Kidney epithelial cell (primary cell): ENCODE results near the gene ANO8. TPM values are rescaled to one million over a fixed set of nuclear protein-coding genes. Genes with fewer than 3 reads are reported as not detected.
A peak's percentile ranks its signal among the peaks of the same experiment; 100 is the strongest.
"Not testable (repeated sequence)": the region's sequence is repeated elsewhere in the genome, so short reads cannot be mapped to it uniquely, and the experiment has no call there.

ENCODE experiments used
- DNase-seq: peaks from one replicate; pipeline ENCODE4 v3.0.0-alpha.2; 2010; ENCODE audit warnings: low read depth
- H3K27me3 ChIP-seq: 2 replicates; pipeline ENCODE4 v1.6.0; 2011; ENCODE audit warnings: low read length; ENCODE audit not compliant: control insufficient read depth, insufficient read depth
- H3K36me3 ChIP-seq: 2 replicates; pipeline ENCODE4 v1.5.1; 2011; ENCODE audit warnings: low read length; ENCODE audit not compliant: control insufficient read depth, insufficient read depth
- H3K4me3 ChIP-seq: 2 replicates; pipeline ENCODE4 v1.5.1; 2011; ENCODE audit warnings: low read depth, mild to moderate bottlenecking, control low read depth, low read length
- total RNA-seq: library from RNA; depleted of rRNA; stranded (reverse); fragments of >200 nt; gene quantifications from 2 replicates; pipeline ENCODE4 v1.2.3, GENCODE V29; 2015
- TF ChIP-seq, protein P1 (sequence below): IDR thresholded peaks from 2 replicates; pipeline ENCODE4 v1.5.1; 2011; ENCODE audit warnings: mild to moderate bottlenecking, moderate library complexity, low read length, control low read depth, inconsistent platforms; ENCODE audit not compliant: insufficient read depth, poor library complexity, severe bottlenecking

Gene ANO8
- total RNA-seq, 1 donor from 2014 or later, result 6.9 TPM

DNA sequence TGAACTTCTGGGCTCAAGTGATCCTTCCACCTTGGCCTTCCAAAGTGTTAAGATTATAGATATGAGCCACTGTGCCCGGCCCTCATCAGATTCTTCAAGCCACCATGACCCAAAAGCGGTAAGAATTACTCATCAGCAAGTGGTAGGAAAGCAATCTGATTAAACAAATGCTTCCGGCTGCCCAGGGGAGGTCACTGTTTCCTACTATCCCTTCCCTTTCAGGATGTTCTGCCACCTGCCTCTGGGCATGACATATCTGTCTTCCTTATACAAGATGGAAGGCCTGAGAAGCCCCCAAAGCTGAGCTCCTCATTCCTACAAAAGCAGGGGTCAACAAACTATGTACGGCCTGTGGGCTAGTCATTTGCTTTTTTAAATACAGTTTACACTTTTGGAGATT lies 38.4 kb downstream of the ANO8 start:
- Histone ChIP-seq H3K36me3 (peaks cover 2% of the 10 kb centered on the region), H3K4me3 (no peak overlapping the region), H3K27me3 (no peaks in the 10 kb centered on the region)
- TF ChIP-seq, protein P1, sequence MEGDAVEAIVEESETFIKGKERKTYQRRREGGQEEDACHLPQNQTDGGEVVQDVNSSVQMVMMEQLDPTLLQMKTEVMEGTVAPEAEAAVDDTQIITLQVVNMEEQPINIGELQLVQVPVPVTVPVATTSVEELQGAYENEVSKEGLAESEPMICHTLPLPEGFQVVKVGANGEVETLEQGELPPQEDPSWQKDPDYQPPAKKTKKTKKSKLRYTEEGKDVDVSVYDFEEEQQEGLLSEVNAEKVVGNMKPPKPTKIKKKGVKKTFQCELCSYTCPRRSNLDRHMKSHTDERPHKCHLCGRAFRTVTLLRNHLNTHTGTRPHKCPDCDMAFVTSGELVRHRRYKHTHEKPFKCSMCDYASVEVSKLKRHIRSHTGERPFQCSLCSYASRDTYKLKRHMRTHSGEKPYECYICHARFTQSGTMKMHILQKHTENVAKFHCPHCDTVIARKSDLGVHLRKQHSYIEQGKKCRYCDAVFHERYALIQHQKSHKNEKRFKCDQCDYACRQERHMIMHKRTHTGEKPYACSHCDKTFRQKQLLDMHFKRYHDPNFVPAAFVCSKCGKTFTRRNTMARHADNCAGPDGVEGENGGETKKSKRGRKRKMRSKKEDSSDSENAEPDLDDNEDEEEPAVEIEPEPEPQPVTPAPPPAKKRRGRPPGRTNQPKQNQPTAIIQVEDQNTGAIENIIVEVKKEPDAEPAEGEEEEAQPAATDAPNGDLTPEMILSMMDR, result peak; percentile 25
- DNase-seq, result no peak

DNA sequence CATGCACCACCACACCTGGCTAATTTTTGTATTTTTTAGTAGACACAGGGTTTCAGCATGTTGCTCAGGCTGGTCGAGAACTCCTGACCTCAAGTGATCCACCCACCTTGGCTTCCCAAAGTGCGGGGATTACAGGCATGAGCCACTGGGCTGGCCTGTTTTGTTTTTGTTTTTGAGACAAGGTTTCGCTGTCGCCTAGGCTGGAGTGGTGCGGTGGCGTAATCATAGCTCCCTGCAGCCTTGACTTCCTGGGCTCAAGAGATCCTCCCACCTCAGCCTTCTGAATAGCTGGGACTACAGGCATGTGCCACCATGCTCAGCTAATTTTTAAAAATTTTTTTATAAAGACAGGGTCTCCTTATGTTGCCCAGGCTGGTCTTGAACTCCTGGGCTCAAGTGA lies 39.1 kb downstream of the ANO8 start:
- H3K4me3 ChIP-seq, H3K27me3 ChIP-seq, H3K36me3 ChIP-seq, DNase-seq: not testable (repeated sequence)

DNA sequence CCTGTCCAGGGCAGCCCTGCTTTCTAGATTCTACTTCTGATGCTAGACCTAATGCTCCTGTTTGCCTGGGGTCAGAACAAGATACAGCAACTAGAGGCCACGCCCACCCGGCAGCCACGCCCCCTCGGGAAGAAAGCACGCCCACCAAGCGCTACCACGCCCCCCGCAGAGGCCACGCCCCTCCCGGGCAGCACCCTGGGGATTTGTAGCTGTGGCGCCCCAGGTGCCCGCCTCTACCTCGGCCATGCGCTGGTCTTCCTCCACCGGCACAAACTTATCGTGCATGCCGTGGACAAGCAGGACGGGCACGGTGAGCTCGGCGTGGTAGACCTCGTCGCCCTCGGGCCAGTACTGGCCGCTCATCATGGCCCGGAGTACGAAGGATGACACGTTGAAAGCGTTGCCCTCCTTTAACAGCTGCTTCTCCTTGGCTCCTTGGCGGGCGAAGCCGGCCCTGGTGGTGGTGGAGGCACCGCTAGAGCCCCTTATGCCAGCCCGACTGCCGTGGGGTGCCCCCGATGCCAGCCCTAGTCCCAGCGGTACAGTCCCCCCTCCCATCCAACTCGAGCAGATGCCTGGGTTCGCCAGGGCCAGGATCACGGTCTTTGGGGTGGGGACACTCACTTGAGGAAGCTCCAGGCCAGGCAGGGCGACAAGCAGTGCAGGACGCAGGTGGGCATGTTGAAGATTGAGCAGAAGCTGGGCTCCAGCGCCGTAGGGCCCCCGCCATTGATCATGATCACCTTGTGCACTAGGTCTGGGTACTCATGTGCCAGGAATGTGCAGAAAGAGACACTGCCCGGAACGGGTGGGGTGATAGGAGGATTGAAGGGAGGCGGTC lies 40.4 kb downstream of the ANO8 start:
- Histone ChIP-seq H3K4me3 (no peak overlapping the region), H3K27me3 (no peaks in the 10 kb centered on the region), H3K36me3 (peaks cover 2% of the 10 kb centered on the region)
- DNase-seq, result no peak
- TF ChIP-seq, protein P1, result no peak

DNA sequence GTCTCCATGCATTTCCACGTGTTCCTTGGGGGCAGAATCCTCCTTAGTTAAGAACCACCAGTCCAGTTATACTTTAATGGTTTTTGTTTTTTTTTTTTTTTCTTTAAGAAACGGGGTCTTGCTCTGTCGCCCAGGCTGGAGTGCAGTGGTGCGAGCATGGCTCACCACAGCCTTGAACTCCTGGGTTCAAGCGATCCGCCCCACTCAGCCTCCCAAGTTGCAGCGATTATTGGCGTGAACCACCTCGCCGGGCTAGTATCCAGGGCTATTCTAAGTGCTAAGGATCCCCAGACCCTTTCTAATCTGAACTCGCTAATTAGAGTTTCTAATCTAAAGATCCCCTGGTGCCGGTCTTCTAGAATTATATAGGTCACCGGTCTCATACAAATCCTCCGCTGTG lies 41.0 kb downstream of the ANO8 start:
- no peak overlapping the region for H3K4me3 ChIP-seq
- TF ChIP-seq, protein P1, result no peak
- H3K27me3 ChIP-seq, result no peaks in the 10 kb centered on the region
- DNase-seq, result no peak
- H3K36me3 ChIP-seq, result no peaks in the 10 kb centered on the region

DNA sequence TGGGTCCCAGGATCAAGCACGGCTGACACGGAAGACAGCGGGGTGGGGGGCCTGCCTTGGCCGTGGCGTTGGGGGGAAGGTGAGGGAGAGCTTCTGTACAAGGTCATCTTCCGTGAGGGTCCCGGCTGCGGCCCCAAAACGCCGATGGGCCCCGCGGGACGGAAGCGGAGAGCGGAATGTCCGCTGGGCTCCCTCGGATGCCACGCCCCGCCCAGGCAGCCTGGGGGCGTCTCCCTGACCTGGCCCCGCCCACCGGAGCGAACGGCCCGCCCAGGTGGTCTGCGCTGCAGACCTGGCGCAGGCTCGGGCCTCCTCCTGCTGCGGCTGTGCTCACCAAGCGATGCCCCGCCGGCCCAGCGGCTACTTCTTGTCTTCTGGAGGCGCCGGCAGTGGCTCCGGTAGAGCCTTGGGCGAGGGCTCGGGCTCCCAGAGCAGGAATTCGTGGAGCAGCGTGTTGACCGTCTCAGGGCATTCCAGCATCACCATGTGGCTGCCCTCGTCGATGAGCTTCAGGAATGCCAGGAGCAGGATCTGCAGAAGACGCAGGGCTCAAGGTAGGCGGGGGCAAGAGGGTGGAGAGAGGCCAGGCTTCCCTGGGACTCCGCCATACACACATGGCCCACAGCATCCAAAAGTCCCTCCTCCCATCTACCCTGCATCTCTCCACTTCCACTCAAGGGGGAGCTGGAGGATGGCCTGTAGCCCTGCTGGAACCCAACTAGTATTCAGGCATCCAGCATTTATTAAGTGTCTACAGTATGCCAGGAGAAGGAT lies 42.2 kb downstream of the ANO8 start:
- no peaks in the 10 kb centered on the region for H3K27me3 ChIP-seq
- TF ChIP-seq, protein P1, result peak; percentile 71
- H3K4me3 ChIP-seq, result peak overlapping the region; percentile 47
- DNase-seq, result peak; percentile 56
- no peaks in the 10 kb centered on the region for H3K36me3 ChIP-seq

DNA sequence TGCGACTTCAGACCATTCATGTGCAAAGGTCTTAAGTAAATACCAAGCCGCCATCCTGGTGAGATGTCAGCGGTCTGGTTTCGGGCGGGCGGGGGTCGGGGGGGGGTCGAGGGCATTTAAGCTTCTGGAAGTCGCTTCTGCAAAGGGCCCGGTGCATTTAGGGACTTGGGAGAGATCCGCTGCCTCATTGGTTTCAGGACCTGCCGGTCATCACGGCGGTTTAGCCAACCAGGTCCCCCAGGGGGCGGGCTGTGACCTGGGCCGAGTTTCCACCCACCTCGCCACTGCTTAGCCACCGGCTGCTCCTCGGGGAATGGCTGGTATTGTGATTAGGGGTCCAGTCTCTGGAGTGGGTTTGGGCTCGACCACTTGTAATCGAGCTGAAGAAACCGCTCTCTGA lies 45.2 kb downstream of the ANO8 start:
- H3K36me3 ChIP-seq, result no peaks in the 10 kb centered on the region
- no peaks in the 10 kb centered on the region for H3K27me3 ChIP-seq
- no peak overlapping the region for H3K4me3 ChIP-seq
- TF ChIP-seq, protein P1, result no peak
- peak; percentile 67 for DNase-seq
